ENCODE measurements around the gene SERTM2.
"Not testable (repeated sequence)": the region's sequence is repeated elsewhere in the genome, so short reads cannot be mapped to it uniquely, and the experiment has no call there.

Gene SERTM2

GRCh38 chrX:111511477-111511876 is at the start of gene SERTM2:
TSS of gene SERTM2 (plus strand) at chrX:111511645. CDS start at chrX:111518858, 7,213 bp downstream.
- in situ Hi-C loops (cut with HindIII; ENCODE audit: low sequenced_read_pairs): no loop called here

DNA sequence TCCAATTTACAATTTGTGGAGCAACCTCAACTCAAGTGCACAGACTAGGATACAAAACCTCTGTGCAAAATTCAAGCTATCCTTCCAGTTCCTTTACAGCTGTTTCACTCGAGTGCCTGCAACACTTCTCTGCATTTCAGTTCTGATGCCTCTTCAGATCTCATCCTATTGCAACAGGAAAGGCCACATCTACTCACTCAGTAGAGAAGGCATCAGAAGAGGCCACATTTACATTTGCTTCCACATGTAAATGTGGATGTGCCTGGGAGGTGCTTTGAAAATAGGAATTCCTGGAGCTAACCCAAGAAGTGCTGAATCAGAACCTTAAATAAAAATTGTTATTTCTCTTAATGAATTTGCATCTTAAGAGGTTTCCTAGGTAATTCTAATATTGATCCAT is 45.8 kb upstream of the SERTM2 start:
- in situ Hi-C loops (cut with HindIII; ENCODE audit: low sequenced_read_pairs): no loop called here

- in situ Hi-C loops (cut with HindIII; ENCODE audit: low sequenced_read_pairs): no loop called here
Observed at GRCh38 chrX:111467896-111468295, 43.5 kb upstream of the SERTM2 start.

DNA sequence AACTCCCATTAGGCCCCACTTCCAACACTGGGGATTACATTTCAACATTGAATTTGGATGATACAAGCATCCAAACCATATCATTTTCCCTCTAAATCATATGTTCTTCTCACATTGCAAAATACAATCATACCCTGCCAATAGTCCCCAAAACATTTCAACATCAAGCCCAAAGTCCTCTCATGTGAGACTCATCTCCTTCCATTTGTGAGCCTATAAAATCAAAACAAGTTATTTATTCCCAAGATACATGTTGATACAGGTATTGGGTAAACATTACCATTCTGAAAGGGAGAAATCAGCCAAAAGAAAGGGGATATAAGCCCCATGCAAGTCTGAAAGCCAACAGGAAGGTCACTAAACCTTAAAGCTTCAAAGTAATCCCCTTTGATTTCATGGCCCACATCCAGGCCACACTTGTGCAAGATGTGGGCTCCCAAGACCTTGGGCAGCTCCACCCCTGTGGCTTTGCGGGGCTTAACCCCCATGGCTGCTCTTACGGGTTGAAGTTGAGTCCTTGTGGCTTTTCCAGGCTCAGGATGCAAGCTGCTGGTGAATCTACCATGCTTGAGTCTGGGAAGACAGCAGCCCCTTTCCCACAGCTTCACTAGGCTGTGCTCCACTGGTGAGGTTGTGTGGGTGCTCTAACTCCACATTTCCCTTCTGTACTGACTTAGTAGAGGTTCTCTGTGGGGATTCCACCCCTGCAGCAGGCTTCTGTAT is 40.6 kb upstream of the SERTM2 start:
- in situ Hi-C loops (cut with HindIII; ENCODE audit: low sequenced_read_pairs): no loop called here

DNA sequence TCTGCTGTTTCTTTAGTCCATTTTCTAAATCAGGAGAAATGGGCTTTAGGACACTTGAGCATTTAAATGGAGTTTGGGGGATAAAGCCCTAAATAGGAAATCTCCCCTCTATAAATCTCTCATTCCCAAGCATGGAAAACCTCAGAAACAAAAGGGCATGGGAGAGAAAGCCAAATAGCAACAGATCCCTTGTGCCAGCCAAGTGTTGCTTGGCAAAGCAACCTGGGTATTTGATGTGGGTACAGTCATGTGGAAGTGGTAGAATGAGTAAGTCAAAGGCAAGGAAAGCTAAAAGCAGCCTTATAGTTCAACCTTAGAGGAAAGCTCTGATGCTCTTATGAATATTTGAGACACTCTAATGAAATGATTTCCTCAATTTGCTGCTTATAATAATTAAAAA is 29.5 kb upstream of the SERTM2 start:
- in situ Hi-C loops (cut with HindIII; ENCODE audit: low sequenced_read_pairs): no loop called here

GRCh38 chrX:111483135-111483534 is 28.3 kb upstream of the SERTM2 start:
- in situ Hi-C loops (cut with HindIII; ENCODE audit: low sequenced_read_pairs): no loop called here

DNA sequence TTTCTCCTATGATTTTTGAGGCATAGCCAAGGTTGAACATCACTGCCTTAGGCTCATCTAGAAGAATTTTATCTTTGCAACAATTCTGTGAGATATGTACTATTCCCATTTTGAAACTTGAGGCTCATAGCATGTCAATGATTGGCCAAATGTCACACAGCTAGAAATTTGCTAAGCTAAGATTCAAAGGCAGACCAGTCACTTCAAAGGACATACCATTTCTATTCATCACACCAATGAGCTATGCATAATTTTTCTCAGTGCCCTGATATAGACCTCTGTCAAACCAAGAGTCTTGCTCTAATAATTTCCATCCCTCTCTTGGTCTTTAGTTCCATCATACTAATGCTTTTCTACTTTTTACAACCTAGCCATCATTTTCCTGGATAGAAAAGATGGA is 27.6 kb upstream of the SERTM2 start:
- in situ Hi-C loops (cut with HindIII; ENCODE audit: low sequenced_read_pairs): no loop called here

GRCh38 chrX:111490688-111491087 is 20.8 kb upstream of the SERTM2 start:
- in situ Hi-C loops (cut with HindIII; ENCODE audit: low sequenced_read_pairs): no loop called here

- in situ Hi-C loops (cut with HindIII; ENCODE audit: low sequenced_read_pairs): no loop called here
Observed at GRCh38 chrX:111492085-111492484, 19.4 kb upstream of the SERTM2 start.

- in situ Hi-C loops (cut with HindIII; ENCODE audit: low sequenced_read_pairs): no loop called here
Observed at GRCh38 chrX:111498538-111499103, 12.8 kb upstream of the SERTM2 start.

- in situ Hi-C loops (cut with HindIII; ENCODE audit: low sequenced_read_pairs): no loop called here
Observed at GRCh38 chrX:111503485-111503993, 7.9 kb upstream of the SERTM2 start.

DNA sequence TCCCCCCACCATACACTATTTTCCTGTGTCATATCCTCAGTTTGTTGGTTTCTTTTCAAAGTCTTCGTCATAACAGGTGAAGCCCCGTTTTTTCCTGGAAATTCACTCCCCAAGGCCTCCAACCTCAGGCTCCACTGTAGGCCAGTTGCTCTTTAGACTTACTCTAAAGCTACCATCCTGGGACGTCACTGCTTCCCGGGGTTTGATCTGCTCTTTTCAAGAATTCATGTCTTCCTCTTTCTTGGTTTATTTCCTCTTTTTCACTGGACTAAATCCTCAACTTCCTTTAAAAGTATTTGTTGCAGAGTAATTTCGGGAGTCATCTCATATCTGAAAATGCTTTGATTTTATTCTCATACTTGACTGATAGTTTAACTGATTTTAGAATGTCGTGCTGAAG is 6.5 kb upstream of the SERTM2 start:
- in situ Hi-C loops (cut with HindIII; ENCODE audit: low sequenced_read_pairs): no loop called here

- in situ Hi-C loops (cut with HindIII; ENCODE audit: low sequenced_read_pairs): no loop called here
Observed at GRCh38 chrX:111505783-111506182, 5.7 kb upstream of the SERTM2 start.

DNA sequence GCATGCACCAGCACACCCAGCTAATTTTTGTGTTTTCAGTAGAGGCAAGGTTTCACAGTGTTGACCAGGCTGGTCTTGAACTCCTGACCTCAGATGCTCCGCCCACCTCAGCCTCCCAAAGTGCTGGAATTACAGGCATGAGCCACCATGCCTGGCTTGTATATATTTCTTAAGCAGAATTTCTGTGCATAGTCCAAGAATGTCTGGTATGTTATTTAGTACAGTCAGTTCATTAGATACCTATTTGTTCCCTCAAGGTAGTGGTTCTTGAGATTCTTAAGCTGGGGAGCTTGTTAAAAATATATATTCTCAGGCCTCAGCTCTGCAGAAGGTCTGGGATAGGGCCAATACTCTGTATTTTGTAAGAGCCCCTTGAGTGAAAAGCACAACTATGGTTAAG is 4.6 kb upstream of the SERTM2 start:
- in situ Hi-C loops (cut with HindIII; ENCODE audit: low sequenced_read_pairs): no loop called here

DNA sequence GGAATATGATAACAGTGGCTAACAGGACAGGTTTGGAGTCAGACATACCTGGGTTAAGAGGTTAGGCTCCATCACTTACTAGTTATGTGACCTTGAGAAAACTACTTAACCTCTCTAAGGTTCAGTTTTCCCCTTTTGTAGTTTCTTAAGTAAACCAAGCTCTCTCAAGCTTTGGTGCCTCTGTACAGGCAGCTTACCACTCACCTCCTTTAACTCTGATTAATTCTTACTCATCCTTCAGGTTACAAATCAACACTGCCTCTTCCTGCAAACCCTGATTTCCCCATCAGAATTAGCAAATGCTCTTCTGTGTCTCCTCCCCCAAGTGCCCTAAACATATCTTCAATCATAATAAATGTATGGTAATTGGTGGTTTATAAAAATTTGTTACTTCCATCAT is 3.5 kb upstream of the SERTM2 start:
- in situ Hi-C loops (cut with HindIII; ENCODE audit: low sequenced_read_pairs): no loop called here

DNA sequence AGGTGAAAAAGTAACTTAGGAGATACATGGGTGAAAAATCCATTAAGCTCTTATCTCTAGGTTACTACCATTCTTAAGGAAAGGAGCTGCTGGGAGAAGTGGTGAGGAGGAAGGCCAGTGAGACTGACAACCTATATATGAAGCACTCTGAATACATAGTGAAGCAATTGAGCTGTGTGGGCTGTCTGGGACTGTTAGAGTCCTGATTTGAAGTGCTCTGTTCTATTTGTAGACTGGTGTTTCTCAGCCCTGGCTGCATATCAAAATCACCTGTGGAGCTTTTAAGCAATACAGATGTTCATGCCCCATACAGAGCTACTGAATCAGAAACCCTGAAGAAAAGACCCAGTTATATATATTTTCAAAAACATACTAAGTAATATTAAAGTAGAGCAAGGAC is 3.9 kb downstream of the SERTM2 start:
- in situ Hi-C loops (cut with HindIII; ENCODE audit: low sequenced_read_pairs): no loop called here

DNA sequence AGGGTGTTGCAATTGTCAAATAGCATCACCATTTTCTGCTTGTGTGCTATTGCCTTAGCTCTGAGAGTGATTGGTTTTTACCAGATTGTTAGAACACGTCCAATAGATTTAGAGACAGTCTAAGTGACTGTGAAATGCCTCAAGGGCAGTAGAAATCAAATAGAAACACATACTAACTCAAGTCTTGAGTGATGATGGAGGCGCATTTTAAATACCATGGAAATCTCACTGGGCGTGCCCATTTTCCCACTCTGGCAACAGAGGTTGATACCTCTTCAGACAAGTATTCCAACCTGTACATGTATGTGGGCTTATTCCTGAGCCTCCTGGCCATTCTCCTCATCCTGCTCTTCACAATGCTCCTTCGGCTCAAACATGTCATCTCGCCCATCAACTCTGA is 7.2 kb downstream of the SERTM2 start:
- in situ Hi-C loops (cut with HindIII; ENCODE audit: low sequenced_read_pairs): no loop called here

DNA sequence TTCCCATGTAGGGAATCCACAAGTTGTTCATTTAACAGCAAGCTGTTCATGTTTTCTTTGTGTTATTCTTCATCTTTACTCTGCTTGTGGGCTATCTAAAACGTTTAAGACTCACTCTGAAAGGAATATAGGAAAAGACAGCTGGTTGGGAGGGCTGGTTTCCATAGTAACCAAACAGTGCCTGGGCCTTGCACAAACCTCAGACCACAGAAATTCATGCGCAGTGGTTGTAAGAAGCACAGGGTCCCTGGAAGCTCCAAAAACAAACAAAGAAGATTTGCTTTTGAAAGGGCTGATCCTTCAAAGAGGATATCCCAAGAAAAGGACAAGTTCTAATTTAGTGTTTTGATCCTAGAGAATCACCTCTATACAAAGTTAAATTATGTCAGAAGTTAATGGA is 7.8 kb downstream of the SERTM2 start:
- in situ Hi-C loops (cut with HindIII; ENCODE audit: low sequenced_read_pairs): no loop called here

- in situ Hi-C loops (cut with HindIII; ENCODE audit: low sequenced_read_pairs): no loop called here
Observed at GRCh38 chrX:111520506-111520905, 9.1 kb downstream of the SERTM2 start.

DNA sequence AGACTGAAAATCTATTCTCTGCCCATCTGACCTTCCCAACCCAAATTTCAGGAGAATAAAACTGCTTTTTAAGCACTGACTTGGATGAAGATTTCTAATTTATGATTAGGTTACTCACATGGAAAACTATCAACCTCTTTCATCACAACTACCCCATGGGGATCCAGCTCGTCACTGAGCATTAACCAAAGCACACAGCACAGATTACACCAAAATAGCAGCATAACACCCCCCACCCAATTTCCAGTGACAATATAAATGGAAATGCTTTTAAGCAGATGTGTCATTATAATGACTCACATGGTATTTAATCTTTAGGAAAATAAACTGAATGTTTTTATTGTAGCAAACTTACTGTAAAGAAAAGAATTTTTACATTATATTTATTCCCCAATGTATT is 9.7 kb downstream of the SERTM2 start:
- in situ Hi-C loops (cut with HindIII; ENCODE audit: low sequenced_read_pairs): no loop called here

DNA sequence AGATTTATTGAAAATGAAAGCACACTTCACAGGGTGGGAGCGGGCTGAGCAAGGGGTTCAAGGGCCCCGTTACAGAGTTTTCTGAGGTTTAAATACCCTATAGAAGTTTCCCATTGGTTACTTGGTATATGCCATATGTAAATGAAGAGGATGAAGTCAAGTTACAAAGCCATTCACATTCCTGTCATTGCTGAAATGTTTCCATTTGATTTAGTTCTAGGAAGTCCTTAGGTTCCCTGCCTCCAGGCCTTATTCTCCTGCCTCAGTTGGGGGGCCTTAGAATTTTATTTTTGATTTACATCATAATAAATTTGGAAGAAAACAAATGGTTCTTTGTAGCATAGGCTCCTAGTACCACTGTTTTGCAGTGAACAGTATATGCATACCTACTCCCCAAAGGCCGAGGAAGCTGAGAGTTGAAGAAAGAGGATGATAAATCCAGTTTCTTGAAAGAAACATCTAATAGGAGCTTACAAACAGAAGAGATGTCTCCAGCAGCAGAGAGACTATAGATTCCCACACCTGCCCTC is 31.8 kb downstream of the SERTM2 start:
- in situ Hi-C loops (cut with HindIII; ENCODE audit: low sequenced_read_pairs): no loop called here

DNA sequence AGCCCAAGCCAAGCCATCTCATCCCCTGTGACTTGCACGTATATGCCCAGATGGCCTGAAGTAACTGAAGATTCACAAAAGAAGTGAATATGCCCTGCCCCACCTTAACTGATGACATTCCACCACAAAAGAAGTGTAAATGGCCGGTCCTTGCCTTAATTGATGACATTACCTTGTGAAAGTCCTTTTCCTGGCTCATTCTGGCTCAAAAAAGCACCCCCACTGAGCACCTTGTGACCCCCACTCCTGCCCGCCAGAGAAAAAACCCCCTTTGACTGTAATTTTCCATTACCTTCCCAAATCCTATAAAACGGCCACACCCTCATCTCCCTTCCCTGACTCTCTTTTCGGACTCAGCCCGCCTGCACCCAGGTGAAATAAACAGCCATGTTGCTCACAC is 37.8 kb downstream of the SERTM2 start:
- in situ Hi-C loops (cut with HindIII; ENCODE audit: low sequenced_read_pairs): not testable (repeated sequence)

Measured in DLD1 (cell line).